Ascending aorta (tissue), 2 donors: ENCODE data around the gene ABCF2. TPM values are rescaled to one million over a fixed set of nuclear protein-coding genes. Genes with fewer than 3 reads are reported as not detected.
A peak's percentile ranks its signal among the peaks of the same experiment; 100 is the strongest.

Experiments used
- DNase-seq, 2 donors: peaks; one replicate each; pipeline ENCODE4 v3.0.0-alpha.2; 2019; ENCODE audit warnings: low spot score in 2 of 2
- H3K27ac ChIP-seq, 2 donors: fragments of 200-600 bp; sonication (generic); one replicate each; pipeline ENCODE4 v1.5.1; 2016 to 2017; ENCODE audit warnings: mild to moderate bottlenecking in 1 of 2
- H3K27me3 ChIP-seq: fragments of 200-600 bp; sonication (generic); one replicate; pipeline ENCODE4 v1.5.1; 2017
- H3K36me3 ChIP-seq, 2 donors: fragments of 200-600 bp; sonication (generic); one replicate each; pipeline ENCODE4 v1.5.1; 2016
- H3K4me1 ChIP-seq, 2 donors: fragments of 200-600 bp; sonication (generic); one replicate each; pipeline ENCODE4 v1.5.1; 2016 to 2017; ENCODE audit warnings: mild to moderate bottlenecking in 1 of 2
- H3K4me3 ChIP-seq, 2 donors: fragments of 200-600 bp; sonication (generic); one replicate each; pipeline ENCODE4 v1.5.1; 2016 to 2017; ENCODE audit warnings: mild to moderate bottlenecking in 1 of 2
- H3K9me3 ChIP-seq, 2 donors: fragments of 200-600 bp; sonication (generic); one replicate each; pipeline ENCODE4 v1.5.1; 2016
- intact Hi-C: fragments of 100-400 bp; cut with DNase I; formaldehyde crosslinking; loops from one replicate; pipeline ENCODE4 v1.15.1; 2023
- total RNA-seq: library from RNA; depleted of rRNA; stranded (reverse); fragments of >200 nt; gene quantifications from one replicate; pipeline ENCODE4 v1.1.0, GENCODE V29; 2016
- TF ChIP-seq, protein P1 (sequence below), 3 experiments: fragments of 200-600 bp in 2 of 3; fragments of 450-650 bp in 1 of 3; sonication (generic) in 2 of 3; IDR thresholded peaks; one replicate each; pipeline ENCODE4 v1.5.1; 2016 to 2019; ENCODE audit warnings: antibody characterized with exemption in 3 of 3, mild to moderate bottlenecking in 1 of 3, moderate library complexity in 1 of 3

Gene ABCF2
- total RNA-seq, 1 donor from 2014 or later = 85.3 TPM

DNA sequence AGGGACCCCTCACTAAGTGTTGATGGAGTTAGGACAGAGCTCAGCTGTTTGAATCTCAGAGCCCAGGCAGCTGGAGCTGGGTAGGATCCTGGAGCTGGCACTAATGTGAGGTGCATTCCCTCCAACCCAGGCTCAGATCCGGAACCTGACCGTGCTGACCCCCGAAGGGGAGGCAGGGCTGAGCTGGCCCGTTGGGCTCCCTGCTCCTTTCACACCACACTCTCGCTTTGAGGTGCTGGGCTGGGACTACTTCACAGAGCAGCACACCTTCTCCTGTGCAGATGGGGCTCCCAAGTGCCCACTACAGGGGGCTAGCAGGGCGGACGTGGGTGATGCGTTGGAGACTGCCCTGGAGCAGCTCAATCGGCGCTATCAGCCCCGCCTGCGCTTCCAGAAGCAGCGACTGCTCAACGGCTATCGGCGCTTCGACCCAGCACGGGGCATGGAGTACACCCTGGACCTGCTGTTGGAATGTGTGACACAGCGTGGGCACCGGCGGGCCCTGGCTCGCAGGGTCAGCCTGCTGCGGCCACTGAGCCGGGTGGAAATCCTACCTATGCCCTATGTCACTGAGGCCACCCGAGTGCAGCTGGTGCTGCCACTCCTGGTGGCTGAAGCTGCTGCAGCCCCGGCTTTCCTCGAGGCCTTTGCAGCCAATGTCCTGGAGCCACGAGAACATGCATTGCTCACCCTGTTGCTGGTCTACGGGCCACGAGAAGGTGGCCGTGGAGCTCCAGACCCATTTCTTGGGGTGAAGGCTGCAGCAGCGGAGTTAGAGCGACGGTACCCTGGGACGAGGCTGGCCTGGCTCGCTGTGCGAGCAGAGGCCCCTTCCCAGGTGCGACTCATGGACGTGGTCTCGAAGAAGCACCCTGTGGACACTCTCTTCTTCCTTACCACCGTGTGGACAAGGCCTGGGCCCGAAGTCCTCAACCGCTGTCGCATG lies 10.5 kb upstream of the ABCF2 start:
- no peaks in the 10 kb centered on the region for H3K9me3 ChIP-seq
- intact Hi-C loops = no loop called here
- no peak overlapping the region for H3K27ac ChIP-seq
- TF ChIP-seq, protein P1, sequence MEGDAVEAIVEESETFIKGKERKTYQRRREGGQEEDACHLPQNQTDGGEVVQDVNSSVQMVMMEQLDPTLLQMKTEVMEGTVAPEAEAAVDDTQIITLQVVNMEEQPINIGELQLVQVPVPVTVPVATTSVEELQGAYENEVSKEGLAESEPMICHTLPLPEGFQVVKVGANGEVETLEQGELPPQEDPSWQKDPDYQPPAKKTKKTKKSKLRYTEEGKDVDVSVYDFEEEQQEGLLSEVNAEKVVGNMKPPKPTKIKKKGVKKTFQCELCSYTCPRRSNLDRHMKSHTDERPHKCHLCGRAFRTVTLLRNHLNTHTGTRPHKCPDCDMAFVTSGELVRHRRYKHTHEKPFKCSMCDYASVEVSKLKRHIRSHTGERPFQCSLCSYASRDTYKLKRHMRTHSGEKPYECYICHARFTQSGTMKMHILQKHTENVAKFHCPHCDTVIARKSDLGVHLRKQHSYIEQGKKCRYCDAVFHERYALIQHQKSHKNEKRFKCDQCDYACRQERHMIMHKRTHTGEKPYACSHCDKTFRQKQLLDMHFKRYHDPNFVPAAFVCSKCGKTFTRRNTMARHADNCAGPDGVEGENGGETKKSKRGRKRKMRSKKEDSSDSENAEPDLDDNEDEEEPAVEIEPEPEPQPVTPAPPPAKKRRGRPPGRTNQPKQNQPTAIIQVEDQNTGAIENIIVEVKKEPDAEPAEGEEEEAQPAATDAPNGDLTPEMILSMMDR (IDR thresholded peaks at IDR 0.05) = no peak
- H3K27me3 ChIP-seq = no peaks in the 10 kb centered on the region
- no peak for DNase-seq
- peaks cover 68 to 73% of the 10 kb centered on the region in 2 donors for H3K36me3 ChIP-seq
- H3K4me1 ChIP-seq = peaks cover 4 to 7% of the 10 kb centered on the region in 2 donors
- no peak overlapping the region for H3K4me3 ChIP-seq

DNA sequence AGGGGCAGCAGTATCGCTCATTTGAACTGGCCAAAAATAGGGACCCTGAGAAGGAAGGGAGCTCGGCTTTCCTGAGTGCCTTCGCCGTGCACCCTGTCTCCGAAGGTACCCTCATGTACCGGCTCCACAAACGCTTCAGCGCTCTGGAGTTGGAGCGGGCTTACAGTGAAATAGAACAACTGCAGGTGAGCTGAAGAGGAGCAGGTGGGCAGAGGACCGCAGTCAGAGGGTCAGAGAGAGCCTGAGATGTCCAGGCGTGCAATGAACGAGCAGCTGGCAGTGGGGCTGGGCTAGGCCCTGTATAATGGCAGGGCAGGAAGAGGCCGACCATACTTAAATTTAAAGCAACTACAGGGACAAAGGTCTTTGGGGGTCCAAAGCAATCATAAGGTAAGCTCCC lies 9.4 kb upstream of the ABCF2 start:
- Histone ChIP-seq H3K4me1 (peaks cover 7% of the 10 kb centered on the region in 2 donors), H3K27me3 (no peaks in the 10 kb centered on the region), H3K27ac (no peak overlapping the region), H3K36me3 (peaks cover 57 to 64% of the 10 kb centered on the region in 2 donors), H3K4me3 (no peak overlapping the region), H3K9me3 (no peaks in the 10 kb centered on the region)
- TF ChIP-seq, protein P1 (IDR thresholded peaks at IDR 0.05) = no peak
- intact Hi-C loops = no loop called here
- DNase-seq = no peak

DNA sequence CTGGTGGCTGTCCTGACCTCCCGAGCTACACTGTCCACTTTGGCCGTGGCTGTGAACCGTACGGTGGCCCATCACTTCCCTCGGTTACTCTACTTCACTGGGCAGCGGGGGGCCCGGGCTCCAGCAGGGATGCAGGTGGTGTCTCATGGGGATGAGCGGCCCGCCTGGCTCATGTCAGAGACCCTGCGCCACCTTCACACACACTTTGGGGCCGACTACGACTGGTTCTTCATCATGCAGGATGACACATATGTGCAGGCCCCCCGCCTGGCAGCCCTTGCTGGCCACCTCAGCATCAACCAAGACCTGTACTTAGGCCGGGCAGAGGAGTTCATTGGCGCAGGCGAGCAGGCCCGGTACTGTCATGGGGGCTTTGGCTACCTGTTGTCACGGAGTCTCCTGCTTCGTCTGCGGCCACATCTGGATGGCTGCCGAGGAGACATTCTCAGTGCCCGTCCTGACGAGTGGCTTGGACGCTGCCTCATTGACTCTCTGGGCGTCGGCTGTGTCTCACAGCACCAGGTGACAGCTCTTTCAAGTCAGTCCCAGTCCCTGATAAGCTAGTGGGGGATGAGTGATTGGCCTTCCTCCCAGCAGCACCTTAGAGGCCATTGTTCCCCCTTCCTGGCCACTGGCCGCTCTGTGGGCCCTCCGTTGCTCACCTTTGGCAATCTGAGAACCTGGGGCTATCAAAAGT lies 8.2 kb upstream of the ABCF2 start:
- peaks cover 55 to 56% of the 10 kb centered on the region in 2 donors for H3K36me3 ChIP-seq
- H3K4me1 ChIP-seq = peaks cover 7 to 8% of the 10 kb centered on the region in 2 donors
- no peaks in the 10 kb centered on the region for H3K9me3 ChIP-seq
- H3K4me3 ChIP-seq = no peak overlapping the region
- intact Hi-C loops = no loop called here
- H3K27ac ChIP-seq = no peak overlapping the region
- no peaks in the 10 kb centered on the region for H3K27me3 ChIP-seq
- TF ChIP-seq, protein P1 (IDR thresholded peaks at IDR 0.05) = no peak
- no peak for DNase-seq

DNA sequence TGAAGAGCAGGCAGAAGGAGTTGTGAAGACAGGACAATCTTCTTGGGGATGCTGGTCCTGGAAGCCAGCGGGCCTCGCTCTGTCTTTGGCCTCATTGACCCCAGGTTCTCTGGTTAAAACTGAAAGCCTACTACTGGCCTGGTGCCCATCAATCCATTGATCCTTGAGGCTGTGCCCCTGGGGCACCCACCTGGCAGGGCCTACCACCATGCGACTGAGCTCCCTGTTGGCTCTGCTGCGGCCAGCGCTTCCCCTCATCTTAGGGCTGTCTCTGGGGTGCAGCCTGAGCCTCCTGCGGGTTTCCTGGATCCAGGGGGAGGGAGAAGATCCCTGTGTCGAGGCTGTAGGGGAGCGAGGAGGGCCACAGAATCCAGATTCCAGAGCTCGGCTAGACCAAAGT lies 6.8 kb upstream of the ABCF2 start:
- Histone ChIP-seq H3K9me3 (no peaks in the 10 kb centered on the region), H3K27me3 (no peaks in the 10 kb centered on the region), H3K4me3 (peak overlapping the region; percentile 91 to 99), H3K4me1 (peaks cover 7 to 8% of the 10 kb centered on the region in 2 donors), H3K27ac (peak overlapping the region in 1 of 2 donors; percentile 93), H3K36me3 (peaks cover 42% of the 10 kb centered on the region in 2 donors)
- no peak for DNase-seq
- intact Hi-C loops = no loop called here
- TF ChIP-seq, protein P1 (IDR thresholded peaks at IDR 0.05) = no peak

DNA sequence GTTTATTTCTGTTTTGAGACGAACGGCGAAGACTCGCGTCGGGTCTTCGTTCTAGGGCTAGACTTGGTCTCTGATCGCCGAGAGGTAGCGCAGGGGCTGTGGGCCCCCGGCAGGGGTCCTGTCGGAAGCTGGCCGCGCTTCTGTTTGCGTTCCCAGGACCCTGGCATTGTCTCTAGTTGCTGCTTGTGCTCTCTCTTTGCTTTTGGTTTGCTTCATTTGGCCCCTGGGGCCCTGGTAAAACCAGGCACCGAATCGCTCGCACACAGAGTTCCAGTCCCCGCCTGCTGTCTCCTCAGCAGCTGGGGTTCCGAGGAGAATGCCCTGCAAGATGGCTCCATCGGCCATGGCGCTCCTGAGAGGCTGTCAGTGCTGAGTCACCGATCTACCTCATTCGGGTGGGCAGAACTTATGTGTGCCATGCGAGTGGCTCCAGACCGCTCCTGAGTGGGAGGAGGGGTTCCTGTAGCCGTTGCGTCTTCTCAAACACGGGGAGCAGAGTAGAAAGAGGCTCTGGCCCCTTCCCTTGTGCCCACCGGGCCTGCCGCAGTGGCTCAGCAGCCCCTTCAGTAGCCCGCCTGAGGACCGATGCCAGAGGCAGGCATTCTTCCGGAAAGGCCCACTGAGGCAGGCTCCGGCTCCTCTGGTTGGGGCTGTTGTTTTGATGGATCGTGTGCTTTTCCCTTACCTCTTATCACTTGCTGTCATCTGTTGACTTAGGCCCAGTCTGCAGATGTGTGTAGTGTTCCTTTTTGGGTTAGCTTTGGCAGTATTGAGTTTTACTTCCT lies 6.1 kb upstream of the ABCF2 start:
- Histone ChIP-seq H3K27ac (peak overlapping the region; percentile 93), H3K36me3 (peaks cover 35% of the 10 kb centered on the region in 2 donors), H3K4me3 (peak overlapping the region; percentile 91 to 99), H3K9me3 (no peaks in the 10 kb centered on the region), H3K27me3 (no peaks in the 10 kb centered on the region), H3K4me1 (peaks cover 7 to 8% of the 10 kb centered on the region in 2 donors)
- TF ChIP-seq, protein P1 (IDR thresholded peaks at IDR 0.05) = no peak
- intact Hi-C loops = loop anchor here (1.0 kb wide), 2 partner anchors 16 to 108 kb away; partner anchors contain the start of gene NUB1
- DNase-seq = peak; percentile 56 to 85
